ENCODE data around the gene YAE1.

YAE1 gene

DNA sequence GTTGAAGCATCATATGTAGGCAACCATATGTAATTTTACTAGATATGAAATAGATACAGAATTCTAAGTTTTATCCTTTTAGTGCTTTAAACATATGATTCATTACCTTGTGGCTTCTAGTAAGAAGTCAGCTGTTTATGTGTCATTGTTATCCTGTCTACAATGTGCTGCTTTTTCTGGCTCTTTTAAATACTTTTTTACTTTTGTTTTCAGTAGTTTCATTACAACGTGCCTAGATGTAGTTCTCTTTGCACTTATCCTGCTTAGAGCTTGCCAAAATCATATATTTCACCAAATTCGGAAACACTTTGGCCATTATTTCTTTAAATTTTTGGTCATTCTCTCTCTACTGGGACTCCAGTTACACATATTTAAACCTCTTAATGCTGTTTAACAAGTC, 26.4 kb downstream of the YAE1 start:
- no peak overlapping the region for H3K4me2 ChIP-seq (ENCODE audit: insufficient read depth, low read length)
- H3K27ac ChIP-seq (ENCODE audit: low read length), result no peak overlapping the region
- H3K4me1 ChIP-seq (ENCODE audit: insufficient read depth, low read length), result peaks cover 24% of the 10 kb centered on the region
- no peak overlapping the region for H2AFZ ChIP-seq (ENCODE audit: low read depth, low read length)
- no peaks in the 10 kb centered on the region for H3K9me3 ChIP-seq (ENCODE audit: insufficient read depth, low read length, severe bottlenecking)
- no peak overlapping the region for H3K4me3 ChIP-seq (ENCODE audit: low read depth in 1 of 2, low read length in 2 of 2)
- no peaks in the 10 kb centered on the region for H3K27me3 ChIP-seq (ENCODE audit: insufficient read depth, low read length, poor library complexity)
- DNase-seq, result no peak
- no peaks in the 10 kb centered on the region for H4K20me1 ChIP-seq (ENCODE audit: insufficient read depth, low read length)
- no peaks in the 10 kb centered on the region for H3K79me2 ChIP-seq (ENCODE audit: insufficient read depth, low read length)
- TF ChIP-seq EZH2 (IDR thresholded peaks at IDR 0.05; ENCODE audit: borderline replicate concordance, low read depth, low read length, severe bottlenecking), result no peak
- TF ChIP-seq, protein P1, sequence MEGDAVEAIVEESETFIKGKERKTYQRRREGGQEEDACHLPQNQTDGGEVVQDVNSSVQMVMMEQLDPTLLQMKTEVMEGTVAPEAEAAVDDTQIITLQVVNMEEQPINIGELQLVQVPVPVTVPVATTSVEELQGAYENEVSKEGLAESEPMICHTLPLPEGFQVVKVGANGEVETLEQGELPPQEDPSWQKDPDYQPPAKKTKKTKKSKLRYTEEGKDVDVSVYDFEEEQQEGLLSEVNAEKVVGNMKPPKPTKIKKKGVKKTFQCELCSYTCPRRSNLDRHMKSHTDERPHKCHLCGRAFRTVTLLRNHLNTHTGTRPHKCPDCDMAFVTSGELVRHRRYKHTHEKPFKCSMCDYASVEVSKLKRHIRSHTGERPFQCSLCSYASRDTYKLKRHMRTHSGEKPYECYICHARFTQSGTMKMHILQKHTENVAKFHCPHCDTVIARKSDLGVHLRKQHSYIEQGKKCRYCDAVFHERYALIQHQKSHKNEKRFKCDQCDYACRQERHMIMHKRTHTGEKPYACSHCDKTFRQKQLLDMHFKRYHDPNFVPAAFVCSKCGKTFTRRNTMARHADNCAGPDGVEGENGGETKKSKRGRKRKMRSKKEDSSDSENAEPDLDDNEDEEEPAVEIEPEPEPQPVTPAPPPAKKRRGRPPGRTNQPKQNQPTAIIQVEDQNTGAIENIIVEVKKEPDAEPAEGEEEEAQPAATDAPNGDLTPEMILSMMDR (IDR thresholded peaks at IDR 0.05; ENCODE audit: borderline replicate concordance, extremely low read depth, low read length, poor library complexity, severe bottlenecking), result no peak
- no peak overlapping the region for H3K9ac ChIP-seq (ENCODE audit: low read depth, low read length)
- H3K36me3 ChIP-seq (ENCODE audit: insufficient read depth, low read length), result no peaks in the 10 kb centered on the region
- ATAC-seq (ENCODE audit: insufficient read depth, low read depth), result no peak

DNA sequence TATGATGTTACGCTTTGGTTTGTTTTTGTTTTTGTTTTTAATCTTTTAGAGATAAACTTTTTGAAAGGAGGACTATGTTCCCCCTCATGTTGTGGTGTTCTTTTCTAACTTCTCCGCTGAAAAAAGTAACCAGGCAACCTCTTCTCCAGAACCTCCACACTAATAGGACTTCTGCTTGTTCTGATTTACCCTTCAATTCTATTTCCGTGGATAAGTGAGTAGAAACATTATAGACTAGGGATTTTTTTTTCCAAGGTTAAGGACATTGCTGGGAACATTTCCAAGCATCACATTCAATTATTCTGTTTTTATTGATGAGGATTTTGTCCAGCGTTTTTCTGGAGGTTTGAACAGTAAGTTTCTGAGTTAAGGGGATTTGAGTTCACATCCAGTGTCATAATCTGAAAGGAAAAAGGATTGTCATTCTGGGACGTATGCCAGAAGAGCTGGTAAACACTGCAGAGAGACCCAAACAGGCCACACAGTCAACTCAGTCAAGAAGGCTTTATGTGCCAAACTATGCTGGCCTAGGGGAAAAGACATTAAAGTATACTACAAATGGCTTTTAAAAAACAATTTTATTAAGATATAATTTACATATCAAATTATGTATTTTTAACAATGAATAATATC, 28.9 kb downstream of the YAE1 start:
- H3K4me2 ChIP-seq (ENCODE audit: insufficient read depth, low read length), result no peak overlapping the region
- no peak overlapping the region for H3K4me3 ChIP-seq (ENCODE audit: low read depth in 1 of 2, low read length in 2 of 2)
- no peaks in the 10 kb centered on the region for H3K27me3 ChIP-seq (ENCODE audit: insufficient read depth, low read length, poor library complexity)
- no peak overlapping the region for H3K9ac ChIP-seq (ENCODE audit: low read depth, low read length)
- H4K20me1 ChIP-seq (ENCODE audit: insufficient read depth, low read length), result no peaks in the 10 kb centered on the region
- no peaks in the 10 kb centered on the region for H3K79me2 ChIP-seq (ENCODE audit: insufficient read depth, low read length)
- H2AFZ ChIP-seq (ENCODE audit: low read depth, low read length), result no peak overlapping the region
- H3K27ac ChIP-seq (ENCODE audit: low read length), result no peak overlapping the region
- DNase-seq (no peak), ATAC-seq (ENCODE audit: insufficient read depth, low read depth) (no peak)
- H3K9me3 ChIP-seq (ENCODE audit: insufficient read depth, low read length, severe bottlenecking), result no peaks in the 10 kb centered on the region
- TF ChIP-seq, protein P1 (IDR thresholded peaks at IDR 0.05; ENCODE audit: borderline replicate concordance, extremely low read depth, low read length, poor library complexity, severe bottlenecking), result no peak
- no peak for TF ChIP-seq EZH2 (IDR thresholded peaks at IDR 0.05; ENCODE audit: borderline replicate concordance, low read depth, low read length, severe bottlenecking)
- no peaks in the 10 kb centered on the region for H3K36me3 ChIP-seq (ENCODE audit: insufficient read depth, low read length)
- peaks cover 9% of the 10 kb centered on the region for H3K4me1 ChIP-seq (ENCODE audit: insufficient read depth, low read length)

DNA sequence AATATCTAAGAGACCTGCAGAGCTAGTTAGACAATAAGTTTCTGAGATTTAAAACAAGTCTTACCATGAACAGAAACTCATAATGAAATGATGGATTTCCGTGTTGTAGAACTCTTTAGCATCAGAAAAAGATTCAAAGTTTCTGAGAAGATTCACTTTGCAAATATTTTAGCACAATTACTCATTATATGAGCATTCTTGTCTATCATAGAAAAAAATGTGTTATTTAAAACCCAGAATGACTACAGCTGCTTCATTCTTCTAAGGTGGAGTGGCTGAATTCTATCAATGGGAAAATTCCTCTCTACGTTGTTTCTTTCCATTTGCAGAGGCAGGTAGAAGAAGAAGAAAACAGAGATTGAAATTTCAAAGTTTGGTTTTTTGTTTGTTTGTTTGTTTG, 36.1 kb downstream of the YAE1 start:
- Histone ChIP-seq H2AFZ (ENCODE audit: low read depth, low read length) (no peak overlapping the region), H3K9me3 (ENCODE audit: insufficient read depth, low read length, severe bottlenecking) (no peaks in the 10 kb centered on the region), H3K79me2 (ENCODE audit: insufficient read depth, low read length) (no peaks in the 10 kb centered on the region), H3K36me3 (ENCODE audit: insufficient read depth, low read length) (no peaks in the 10 kb centered on the region), H3K4me3 (ENCODE audit: low read depth in 1 of 2, low read length in 2 of 2) (no peak overlapping the region), H4K20me1 (ENCODE audit: insufficient read depth, low read length) (no peaks in the 10 kb centered on the region), H3K27me3 (ENCODE audit: insufficient read depth, low read length, poor library complexity) (no peaks in the 10 kb centered on the region), H3K27ac (ENCODE audit: low read length) (no peak overlapping the region), H3K4me1 (ENCODE audit: insufficient read depth, low read length) (no peaks in the 10 kb centered on the region), H3K9ac (ENCODE audit: low read depth, low read length) (no peak overlapping the region), H3K4me2 (ENCODE audit: insufficient read depth, low read length) (no peak overlapping the region)
- DNase-seq (no peak), ATAC-seq (ENCODE audit: insufficient read depth, low read depth) (no peak)
- TF ChIP-seq EZH2 (IDR thresholded peaks at IDR 0.05; ENCODE audit: borderline replicate concordance, low read depth, low read length, severe bottlenecking), result no peak
- TF ChIP-seq, protein P1 (IDR thresholded peaks at IDR 0.05; ENCODE audit: borderline replicate concordance, extremely low read depth, low read length, poor library complexity, severe bottlenecking), result no peak

Data from DND-41 (cell line).